ENCODE data around the gene BPIFB6.
A peak's percentile ranks its signal among the peaks of the same experiment; 100 is the strongest.

Gene BPIFB6

DNA sequence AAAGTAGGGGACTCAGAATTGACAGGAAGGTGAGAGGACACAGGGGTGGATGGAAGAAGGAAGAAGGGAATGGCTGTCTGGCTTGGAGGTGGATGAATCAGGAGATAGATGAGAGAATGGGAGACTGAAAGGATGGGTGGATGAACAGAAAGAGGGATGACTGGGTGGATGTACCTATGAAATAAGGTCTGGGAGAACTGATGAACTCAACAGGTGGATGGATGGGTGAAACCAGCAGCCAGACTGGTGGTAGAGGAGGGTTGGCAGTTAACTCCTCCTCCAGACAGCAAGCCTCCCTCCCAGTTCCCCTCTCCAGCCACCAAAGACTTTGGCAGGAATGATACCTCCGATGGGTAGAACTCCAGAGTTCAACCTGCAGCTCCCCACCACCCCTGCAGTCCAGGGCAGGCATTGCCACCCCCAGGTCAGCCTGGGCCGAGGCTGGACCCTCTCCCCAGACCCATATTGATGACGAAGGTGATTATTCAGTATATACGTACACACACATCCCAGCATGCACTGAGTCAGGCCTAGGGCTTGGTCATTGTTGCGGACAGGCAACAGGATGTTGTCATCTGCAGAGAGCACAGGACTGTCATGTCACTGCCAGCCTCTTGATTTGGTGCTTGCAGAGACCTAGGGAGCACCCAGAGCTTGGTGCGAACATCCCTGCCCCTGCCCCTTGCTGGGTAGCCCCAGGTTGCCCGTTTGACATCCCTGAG, 29.2 kb upstream of the BPIFB6 start:
- no peak for DNase-seq

DNA sequence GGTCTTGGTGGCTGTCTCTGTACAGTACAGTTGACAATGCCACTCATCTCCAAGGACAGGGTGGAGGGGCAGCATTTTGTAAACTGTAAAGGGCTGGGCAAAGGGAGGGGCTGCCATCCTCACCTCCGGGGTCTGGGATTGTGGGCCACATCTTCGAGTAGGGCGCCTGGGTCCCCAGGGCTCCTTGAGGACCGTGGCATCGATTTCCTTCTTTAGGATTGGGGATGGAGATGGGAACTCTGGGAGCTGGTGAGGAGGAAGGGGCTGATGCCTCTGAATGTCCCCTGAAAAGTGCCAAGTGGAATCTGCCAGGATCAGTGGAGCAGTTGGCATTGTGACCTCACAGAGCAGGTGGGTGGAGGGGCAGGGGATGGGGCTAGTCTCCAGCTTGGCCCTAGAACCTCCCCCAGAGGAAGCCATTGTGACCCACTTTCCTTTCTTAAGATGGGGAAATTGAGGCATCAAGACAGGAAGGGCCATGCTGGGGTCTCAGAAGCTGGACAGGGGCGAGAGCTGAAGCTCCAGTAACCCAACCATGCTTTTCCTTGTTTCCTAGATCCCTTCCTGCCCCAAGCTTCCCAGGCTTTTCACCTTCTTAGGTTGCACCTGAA, 27.2 kb upstream of the BPIFB6 start, which contains the start of gene SUN5:
Gene SUN5, minus strand, starts transcription at position 293 of the 611 bp plus-strand sequence. Its CDS starts 93 bp downstream, at position 200.
- DNase-seq, result no peak

DNA sequence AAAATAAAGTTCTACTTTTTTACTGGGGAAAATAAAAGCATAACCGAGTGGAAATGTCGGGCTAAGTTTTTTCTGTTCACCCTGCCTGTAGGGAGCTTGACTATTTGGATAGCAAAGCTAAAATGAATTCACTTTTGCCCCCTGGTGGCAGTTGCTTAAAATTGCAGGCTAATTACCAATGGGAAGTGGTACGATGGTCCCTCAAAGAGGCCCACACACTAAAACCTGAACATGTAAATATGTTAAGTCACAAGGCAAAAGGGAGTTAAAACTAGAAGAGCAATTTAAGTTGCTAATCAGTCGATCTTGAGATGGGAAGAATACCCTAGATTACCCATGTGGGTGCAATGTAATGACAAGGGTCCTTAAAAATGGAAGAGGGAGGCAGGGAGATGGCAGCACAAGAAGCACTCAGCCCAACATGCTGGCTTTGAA, 26.3 kb upstream of the BPIFB6 start:
- no peak for DNase-seq

DNA sequence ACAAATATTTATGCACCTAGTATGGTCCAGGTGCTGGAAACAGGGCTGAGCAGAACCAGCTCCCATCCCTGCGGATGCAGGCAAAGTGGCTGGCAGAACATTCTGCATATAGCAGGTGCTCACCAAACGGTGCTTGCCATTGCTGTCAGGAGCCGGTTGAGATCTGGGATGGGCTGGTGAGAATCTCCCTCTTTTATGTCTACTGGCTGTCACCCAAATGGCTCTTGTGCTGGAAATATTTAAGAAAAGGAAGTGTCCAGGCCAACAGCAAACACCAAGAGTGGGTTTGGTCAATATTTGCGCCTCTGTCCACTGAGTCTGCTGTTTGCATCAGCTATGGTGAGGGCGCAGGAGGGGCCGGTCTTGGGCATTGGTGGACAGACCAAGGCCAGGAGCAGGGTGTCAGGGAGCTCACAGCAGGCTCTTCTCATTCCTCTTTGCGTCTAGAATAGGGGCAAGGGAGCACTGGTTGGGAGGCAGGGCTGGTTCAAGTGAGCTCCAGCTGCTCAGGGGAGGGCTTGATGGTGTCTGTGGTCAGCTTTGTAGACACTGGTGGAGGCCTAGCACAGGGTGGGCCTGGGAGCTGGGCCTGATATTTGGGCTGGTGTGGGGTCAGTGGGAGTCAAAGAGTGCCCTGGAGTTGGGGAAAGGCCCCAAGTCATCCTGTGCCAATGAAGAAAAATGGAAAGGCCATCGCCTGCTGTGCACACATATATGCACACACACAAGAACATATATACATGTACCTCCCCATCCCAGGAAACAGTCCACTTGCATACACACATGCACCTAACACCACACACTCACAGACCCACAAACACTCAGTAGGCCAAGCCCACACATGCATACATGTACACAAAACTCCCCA, 25.3 kb upstream of the BPIFB6 start:
- DNase-seq, result peak; percentile 77

DNA sequence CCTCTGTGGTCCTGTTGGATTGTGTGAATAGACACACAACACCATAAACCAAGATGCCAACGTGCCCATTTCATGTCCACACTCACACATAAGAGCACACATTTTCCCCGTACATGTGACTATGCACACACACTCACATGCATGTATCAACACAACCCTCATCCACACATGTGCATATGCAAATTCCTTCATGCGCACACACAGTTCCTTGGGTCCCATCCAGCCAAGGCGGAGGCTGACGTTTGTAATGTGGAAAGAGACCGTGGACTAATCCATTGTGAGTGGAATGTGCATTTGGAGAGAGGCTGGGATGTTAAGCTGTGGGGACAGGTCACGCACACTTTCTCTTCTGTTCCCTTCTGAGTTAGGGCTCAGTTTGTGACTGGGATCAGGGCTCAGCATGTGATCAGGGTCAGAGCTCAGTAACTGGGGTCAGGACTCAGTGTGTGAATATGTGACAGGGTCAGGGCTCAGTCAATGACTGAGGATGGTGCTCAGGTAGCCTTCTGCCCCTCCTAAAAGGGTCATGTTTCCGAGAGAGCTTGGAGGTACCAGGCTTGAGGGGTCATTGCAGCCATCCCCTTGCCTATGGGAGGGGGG, 24.6 kb upstream of the BPIFB6 start:
- DNase-seq, result no peak

DNA sequence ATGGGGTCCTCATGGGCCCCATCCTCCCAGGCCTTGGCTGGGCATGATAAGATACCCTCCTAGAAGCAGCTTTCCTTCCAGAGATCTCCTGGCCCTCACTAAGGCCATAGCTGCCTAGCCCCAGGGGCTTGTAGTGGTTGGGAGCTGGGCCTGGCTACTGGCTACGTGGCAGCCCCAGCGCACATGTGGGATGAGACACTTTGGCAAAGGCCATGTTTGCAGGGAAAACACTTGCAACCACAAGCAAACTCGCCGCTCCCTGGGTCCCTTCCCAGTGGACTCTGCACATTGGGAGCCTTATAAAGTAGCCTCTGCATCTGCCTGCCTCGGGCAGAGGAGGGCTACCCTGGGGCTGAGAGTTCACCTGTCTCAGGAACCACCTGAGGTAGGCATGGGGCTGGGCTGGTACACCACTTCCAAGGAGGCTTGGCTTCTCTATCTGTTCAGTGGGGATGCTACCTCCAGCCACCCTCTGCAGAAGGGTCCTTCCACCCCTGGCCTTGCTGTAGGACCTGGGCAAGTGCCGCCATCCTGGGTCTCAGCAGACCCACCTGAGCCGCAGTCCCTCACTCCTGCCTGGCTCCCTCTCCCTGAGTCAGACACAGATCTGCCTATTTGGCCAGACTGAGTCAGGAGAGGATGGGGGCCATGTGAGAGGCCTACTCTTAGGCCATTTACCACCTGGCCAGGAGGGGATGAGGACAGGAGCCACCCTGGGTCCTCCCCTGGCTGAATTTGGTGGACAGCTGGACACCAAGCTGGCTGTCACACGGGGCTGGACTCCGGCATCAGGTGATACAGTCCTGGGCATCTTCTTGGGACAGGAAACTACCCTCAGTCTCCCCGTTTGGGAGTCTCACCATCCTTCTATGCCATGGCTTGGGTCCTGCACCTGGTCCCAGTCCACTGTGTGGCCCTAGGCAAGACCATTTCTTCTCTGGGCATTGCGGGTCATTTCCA, 23.8 kb upstream of the BPIFB6 start, which contains the start of gene BPIFB2:
Gene BPIFB2, plus strand, starts transcription at position 329 of the 960 bp plus-strand sequence. CDS start 871 bp downstream, outside the sequence.
- DNase-seq, result peak; percentile 43

DNA sequence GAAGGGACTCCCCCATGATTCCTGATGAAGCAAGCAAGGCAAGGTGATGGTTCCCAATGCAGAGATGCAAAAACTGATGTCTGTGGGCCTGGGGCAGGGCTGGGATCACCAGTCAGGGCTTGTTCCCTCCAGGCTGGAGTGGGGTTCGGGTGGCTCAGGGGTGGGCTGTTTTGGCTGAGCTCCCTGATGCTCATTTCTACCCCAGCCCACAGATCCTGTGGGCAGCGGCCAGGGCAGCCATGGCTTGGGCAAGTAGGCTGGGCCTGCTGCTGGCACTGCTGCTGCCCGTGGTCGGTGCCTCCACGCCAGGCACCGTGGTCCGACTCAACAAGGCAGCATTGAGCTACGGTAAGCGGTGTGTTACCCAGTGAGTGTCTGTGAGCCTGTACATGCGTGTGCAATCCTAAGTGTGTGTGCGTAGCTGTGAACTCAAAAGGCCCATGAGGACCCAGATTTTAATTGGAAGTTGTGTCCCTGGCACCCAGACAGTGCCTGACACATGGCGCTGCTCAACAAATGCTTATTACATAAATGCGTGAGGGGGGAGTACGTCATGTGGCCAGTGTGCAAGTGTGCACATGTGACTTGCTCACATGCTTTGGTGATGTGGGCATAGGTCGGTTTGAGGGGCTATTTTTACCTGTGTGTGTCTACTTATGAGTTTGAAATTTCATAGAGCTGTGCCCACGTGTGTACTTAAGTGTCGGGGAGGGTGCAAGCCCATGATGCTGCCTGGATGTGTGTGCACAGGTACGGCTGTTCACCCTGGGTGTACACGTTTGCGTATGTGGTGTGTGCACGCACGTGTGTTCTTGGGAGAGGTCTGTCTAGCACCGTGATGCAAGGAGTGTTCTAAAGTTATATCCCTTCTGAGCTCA, 22.9 kb upstream of the BPIFB6 start:
- peak; percentile 5 for DNase-seq

DNA sequence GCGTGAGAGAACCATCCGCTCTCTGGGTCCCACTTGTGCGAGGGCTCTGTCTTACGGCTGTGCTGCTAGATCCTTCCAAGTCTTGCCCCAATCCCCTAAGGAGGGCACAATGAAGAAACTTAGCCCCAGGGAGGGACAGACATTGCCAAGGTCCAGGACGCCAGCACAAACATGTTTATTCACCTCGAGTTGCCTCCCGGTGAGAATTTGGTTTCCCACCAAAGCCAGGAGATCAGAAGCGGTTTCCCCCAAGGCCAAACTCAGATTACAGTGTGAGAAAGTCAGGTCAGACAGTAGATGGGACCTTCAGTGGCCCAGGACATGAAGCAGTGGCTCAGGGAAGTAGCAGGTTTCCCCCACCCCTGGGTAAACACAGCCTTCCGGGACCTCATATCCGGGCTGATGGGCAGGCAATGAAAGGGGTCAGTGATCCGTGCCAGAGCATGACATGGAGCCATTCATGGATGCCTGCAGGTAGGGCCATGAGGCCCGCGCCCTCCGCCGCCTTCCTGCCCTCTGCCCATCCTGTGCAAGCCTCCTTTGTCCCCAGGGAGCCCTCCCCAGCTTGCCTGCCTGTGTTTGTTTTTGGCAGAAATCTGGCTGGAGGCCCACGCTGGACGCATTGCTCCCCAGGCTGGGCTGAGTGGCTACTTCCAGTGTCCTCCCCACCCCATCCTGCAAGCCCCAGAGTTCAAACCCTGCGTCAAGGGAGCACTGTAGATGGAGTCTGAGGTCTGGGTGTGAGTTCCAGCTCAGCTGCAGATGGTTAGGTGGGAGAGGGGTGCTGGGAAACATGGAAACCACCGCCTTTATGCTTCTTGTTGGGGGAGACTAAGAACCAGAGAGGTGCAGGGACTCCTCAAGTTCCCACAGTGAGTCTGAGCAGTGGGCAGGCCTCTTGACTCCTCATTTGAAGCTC, 22.0 kb upstream of the BPIFB6 start:
- peak; percentile 72 for DNase-seq

DNA sequence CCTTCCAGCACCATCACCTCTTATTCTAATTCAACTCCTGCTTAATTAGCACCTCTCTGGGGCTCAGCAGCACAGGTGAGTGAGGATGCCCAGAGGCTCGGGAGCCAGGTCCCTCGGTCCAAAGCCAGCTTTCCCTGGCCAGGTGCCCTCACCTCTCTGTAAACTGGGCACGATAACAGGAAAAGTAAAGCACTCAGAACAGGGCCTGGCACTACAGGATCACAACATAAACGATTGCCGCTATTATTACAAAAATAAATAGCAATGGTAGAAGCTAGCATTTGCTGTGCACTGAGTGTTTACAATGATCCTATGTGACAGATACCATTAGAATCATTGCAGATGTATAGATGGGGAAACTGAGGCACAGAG, 21.3 kb upstream of the BPIFB6 start:
- DNase-seq, result no peak

DNA sequence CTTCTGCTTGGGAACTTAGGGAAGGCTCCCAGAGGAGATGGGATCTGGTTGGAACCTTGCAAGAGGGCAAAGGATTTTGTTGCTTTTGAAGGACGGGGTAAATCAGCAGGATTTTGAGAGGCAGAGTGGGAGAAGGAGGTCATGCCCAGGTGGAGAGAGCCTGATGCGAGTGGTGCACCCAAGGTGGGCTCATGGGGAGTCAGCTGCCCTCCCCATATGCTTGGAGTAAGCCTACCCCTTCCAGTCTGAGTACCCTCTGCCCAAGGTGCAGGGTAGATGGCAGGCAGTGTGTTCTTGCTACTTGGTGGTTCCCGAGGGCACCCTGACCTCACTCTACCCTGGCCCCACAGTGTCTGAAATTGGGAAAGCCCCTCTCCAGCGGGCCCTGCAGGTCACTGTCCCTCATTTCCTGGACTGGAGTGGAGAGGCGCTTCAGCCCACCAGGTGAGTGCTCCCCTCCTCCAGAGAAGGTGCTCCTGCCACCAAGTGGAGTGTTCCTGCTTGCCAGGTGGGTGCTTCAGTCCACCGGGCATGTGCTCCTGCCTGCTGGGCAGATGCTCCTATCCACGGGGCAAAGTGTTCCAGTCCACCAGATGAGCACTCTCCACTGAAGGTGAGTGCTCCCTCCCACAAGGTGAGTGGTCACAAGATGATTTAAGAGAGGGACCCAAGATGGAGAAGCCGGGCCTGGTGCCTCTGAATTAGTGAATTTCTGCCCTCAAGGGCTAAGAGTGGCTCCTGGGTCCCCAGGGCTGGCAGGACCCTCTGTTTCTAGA, 20.6 kb upstream of the BPIFB6 start:
- DNase-seq, result no peak

DNA sequence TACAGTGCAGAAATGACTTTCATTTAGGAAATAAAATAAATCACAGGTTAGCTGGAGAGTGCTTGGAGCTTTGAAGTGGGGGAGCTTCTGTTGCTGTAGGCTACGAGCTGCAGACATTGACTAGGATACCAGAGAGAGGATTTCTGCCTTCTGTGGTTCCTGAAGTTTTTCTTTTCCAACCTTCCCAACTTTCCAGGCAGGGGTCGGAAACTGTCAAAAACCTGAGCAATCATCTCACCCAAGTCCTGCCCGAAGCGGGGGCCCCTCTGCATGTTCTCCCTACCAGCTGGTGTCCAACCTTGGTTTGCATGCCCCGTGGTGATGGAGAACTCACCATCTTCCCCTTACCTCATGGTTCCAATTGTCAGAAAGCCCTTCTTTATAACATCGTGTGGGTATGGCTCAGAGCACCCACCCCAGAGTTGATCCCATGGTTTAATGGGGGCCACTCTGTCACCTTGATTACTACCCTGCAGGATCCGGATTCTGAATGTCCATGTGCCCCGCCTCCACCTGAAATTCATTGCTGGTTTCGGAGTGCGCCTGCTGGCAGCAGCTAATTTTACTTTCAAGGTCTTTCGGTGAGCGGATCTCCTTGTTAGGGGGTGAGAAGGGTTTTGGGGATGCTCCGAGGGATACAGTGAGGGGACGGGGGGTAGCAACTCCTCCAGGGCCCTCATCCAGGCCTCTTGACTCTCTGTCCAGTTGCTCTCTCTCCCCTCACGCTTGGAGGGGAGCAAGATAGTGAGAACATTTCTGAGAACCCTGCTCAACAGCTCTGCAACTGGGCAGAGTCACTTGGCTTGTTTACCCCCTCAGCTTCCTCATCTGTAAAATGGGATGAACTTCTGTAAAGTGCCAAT, 18.9 kb upstream of the BPIFB6 start:
- DNase-seq, result no peak

DNA sequence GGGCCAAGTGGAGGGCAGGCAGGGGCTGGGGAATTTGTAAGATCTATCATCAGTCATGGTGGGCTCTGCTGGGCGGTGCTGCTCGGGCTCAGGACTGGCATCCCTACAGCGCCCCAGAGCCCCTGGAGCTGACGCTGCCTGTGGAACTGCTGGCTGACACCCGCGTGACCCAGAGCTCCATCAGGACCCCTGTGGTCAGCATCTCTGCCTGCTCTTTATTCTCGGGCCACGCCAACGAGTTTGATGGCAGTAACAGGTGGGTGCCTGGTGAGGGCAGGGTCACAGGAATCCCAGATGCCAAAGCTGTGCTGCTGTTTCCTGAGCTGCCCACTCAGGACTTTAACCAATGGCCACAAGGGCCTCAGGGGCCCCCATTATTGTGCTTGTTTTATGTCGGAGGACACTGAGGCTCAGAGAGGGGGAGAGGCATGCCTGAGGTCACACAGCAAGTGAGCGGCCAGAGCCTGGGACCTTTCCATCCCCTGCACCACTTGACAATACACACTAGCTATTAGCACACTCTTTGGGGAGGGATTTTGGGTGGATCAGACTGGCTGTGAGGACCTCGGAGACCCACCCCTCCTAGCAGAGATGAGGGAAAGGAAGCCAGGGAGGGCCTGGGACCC, 17.6 kb upstream of the BPIFB6 start:
- DNase-seq, result no peak

DNA sequence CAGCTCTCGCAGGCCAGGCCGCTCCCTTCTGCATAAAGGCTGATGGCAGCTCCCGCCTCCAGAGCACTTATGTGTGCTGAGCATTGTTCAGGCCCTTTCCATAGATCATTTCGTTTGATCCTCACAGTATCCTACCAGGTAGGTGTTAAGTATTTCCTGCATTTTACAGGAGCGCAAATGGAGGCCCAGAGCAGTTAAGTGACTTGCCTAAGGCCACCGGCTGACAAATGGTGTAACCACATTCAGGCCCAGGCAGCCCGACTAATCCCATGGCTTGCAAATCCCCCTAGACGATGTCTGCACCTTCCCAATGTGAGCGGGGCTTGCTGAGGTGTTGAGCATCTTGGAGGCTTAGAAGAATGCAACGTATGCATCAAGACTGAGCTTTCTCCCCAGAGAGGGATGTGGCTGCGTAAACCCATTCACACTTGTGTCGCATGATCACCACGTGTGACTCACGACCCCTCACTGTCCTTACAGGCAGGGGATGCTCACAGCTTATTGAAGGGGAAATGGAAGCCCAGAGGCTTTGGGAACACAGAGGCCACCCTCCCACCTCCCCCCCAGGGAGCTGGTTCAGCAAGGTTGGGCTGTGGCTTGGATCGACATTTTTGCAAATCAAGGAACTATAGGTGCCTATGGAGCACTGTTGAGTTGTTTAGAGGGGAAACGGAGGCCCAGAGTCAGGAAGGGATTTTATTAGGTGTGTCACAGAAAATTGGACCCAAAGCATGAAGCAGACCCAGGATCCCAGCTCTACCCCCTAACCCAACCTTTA, 16.9 kb upstream of the BPIFB6 start:
- no peak for DNase-seq

DNA sequence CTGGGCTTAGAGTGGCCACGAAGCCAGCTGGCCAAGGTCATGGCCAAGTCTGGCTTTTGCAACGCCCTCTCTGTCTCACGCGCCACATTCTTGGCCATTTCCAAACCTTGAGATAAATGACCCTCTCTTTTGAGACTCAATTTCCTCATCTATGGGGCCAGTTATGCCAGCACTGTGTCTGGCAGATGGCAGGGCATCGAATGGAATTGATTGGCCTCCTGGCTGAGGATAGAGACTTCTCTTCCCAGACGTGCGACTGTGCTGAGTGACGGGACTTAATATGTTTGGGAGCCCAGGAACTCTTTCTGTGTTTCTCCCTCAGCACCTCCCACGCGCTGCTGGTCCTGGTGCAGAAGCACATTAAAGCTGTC, 16.3 kb upstream of the BPIFB6 start:
- no peak for DNase-seq

DNA sequence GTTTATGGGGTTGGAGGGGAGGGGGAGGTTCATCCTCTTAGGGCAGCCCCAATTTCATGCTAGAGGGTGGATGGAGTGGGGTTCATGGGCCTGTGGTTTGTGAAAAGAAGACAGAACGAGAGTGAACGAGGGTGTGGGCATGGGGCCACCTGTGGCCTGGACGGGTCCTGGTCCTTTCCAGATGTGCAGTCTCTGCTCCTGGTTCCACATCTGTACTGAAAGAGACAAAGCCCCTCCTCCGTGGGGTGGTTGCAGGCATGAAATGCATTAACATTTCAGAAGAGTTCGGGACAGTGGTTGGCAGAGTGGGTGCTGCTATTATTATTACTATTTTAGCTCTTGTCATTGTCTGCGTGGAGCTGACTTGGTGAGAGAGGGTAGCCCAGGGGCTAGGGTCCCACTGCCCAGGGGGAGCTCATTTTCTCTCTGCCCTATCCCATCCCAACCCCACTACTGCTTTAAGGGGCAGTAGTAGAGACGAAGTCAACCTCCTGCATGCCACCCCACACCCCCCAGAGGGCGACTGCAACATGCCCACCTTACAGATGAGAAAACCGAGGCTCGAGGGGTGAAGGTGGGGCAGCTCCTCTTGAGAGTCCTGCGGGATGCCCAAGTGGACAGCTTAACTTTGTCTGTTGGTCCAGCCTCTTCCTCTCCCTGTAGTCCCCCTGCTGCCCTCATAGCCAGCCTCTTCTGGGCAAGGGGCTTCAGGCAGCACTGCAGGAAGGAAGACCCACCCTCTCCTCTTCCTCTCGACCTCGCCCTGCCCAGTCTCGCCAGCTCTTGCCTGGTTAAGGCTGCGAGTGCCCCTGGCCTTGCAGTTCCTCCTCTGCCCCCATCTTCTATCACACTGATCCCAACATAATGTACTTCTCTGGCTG, 15.5 kb upstream of the BPIFB6 start:
- DNase-seq, result no peak
